ENCODE data around the gene MKRN2.

DNA sequence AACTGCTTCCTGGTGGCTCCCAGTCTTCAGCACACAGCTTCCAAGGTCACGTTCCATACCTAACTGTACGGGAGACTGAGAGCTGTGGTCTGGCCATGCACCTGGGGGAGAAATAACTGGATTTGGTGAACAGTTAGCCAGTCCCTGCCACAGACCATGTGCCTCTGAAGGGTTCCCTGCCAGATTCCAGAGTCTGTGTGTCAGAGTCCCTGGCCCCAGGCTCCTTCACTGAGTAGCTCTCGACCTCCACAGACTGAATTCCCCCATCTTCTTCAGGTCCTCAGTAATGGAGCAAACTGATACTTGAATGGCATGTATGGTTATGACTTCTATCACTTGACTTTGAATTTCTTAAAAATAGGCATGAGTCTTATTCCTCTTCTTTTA lies 29.1 kb upstream of the MKRN2 start:
- TF ChIP-seq, protein P1, sequence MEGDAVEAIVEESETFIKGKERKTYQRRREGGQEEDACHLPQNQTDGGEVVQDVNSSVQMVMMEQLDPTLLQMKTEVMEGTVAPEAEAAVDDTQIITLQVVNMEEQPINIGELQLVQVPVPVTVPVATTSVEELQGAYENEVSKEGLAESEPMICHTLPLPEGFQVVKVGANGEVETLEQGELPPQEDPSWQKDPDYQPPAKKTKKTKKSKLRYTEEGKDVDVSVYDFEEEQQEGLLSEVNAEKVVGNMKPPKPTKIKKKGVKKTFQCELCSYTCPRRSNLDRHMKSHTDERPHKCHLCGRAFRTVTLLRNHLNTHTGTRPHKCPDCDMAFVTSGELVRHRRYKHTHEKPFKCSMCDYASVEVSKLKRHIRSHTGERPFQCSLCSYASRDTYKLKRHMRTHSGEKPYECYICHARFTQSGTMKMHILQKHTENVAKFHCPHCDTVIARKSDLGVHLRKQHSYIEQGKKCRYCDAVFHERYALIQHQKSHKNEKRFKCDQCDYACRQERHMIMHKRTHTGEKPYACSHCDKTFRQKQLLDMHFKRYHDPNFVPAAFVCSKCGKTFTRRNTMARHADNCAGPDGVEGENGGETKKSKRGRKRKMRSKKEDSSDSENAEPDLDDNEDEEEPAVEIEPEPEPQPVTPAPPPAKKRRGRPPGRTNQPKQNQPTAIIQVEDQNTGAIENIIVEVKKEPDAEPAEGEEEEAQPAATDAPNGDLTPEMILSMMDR (IDR thresholded peaks at IDR 0.05): no peak
- no peak for TF ChIP-seq POLR2A (IDR thresholded peaks at IDR 0.05)

Measured in lower leg skin (tissue), 3 donors.